Progenitor cell of endocrine pancreas (in vitro differentiated cells): ENCODE results near the gene ACO2. TPM values are rescaled to one million over a fixed set of nuclear protein-coding genes. Genes with fewer than 3 reads are reported as not detected.

Experiments used
- DNase-seq: peaks from one replicate; pipeline ENCODE4 v3.0.0; 2021; ENCODE audit warnings: low spot score; ENCODE audit not compliant: unreplicated experiment
- H3K27ac Mint-ChIP-seq: 2 replicates; pipeline ENCODE4 v1.8.0; 2021; ENCODE audit warnings: mild to moderate bottlenecking, moderate library complexity, mixed read lengths
- H3K27me3 Mint-ChIP-seq: 2 replicates; pipeline ENCODE4 v1.8.0; 2021; ENCODE audit warnings: mixed read lengths
- H3K36me3 Mint-ChIP-seq: 2 replicates; pipeline ENCODE4 v1.8.0; 2022; ENCODE audit warnings: mixed read lengths; ENCODE audit not compliant: insufficient read depth
- H3K4me1 Mint-ChIP-seq: 2 replicates; pipeline ENCODE4 v1.8.0; 2021; ENCODE audit warnings: low read depth, mixed read lengths
- H3K4me3 Mint-ChIP-seq: 2 replicates; pipeline ENCODE4 v1.8.0; 2021; ENCODE audit warnings: low read depth, mild to moderate bottlenecking, moderate library complexity, mixed read lengths
- H3K9me3 Mint-ChIP-seq: 2 replicates; pipeline ENCODE4 v1.8.0; 2021; ENCODE audit warnings: low read depth, mixed read lengths
- CTCF ChIP-seq: fragments of 200-600 bp; sonication (generic); IDR thresholded peaks from one replicate; pipeline ENCODE4 v1.5.0; 2021; ENCODE audit warnings: antibody characterized with exemption, mild to moderate bottlenecking; ENCODE audit not compliant: unreplicated experiment
- total RNA-seq: library from RNA; stranded (reverse); gene quantifications from 2 replicates; pipeline ENCODE4 v1.2.1, GENCODE V29; 2021

The ACO2 gene
- total RNA-seq, 1 donor from 2014 or later: 67.4 TPM

- peaks cover 22% of the 10 kb centered on the region for H3K36me3 Mint-ChIP-seq
- peak overlapping the region; percentile 20 for H3K27ac Mint-ChIP-seq
- no peaks in the 10 kb centered on the region for H3K9me3 Mint-ChIP-seq
- TF ChIP-seq CTCF: no peak
- no peaks in the 10 kb centered on the region for H3K27me3 Mint-ChIP-seq
- no peak overlapping the region for H3K4me3 Mint-ChIP-seq
- no peak for DNase-seq
- H3K4me1 Mint-ChIP-seq: no peaks in the 10 kb centered on the region
Observed at GRCh38 chr22:41461901-41462300, 7.0 kb upstream of the ACO2 start.

GRCh38 chr22:41469218-41469851 lies 418 bp downstream of the ACO2 start:
- peaks cover 24% of the 10 kb centered on the region for H3K4me1 Mint-ChIP-seq
- TF ChIP-seq CTCF: no peak
- peak overlapping the region; percentile 95 for H3K4me3 Mint-ChIP-seq
- no peak for DNase-seq
- peak overlapping the region; percentile 100 for H3K27ac Mint-ChIP-seq
- H3K9me3 Mint-ChIP-seq: no peaks in the 10 kb centered on the region
- no peaks in the 10 kb centered on the region for H3K27me3 Mint-ChIP-seq
- H3K36me3 Mint-ChIP-seq: peaks cover 10% of the 10 kb centered on the region

- TF ChIP-seq CTCF: no peak
- peaks cover 24% of the 10 kb centered on the region for H3K4me1 Mint-ChIP-seq
- peaks cover 5% of the 10 kb centered on the region for H3K36me3 Mint-ChIP-seq
- peak overlapping the region; percentile 95 for H3K4me3 Mint-ChIP-seq
- DNase-seq: no peak
- peak overlapping the region; percentile 52 for H3K27ac Mint-ChIP-seq
- no peaks in the 10 kb centered on the region for H3K27me3 Mint-ChIP-seq
- no peaks in the 10 kb centered on the region for H3K9me3 Mint-ChIP-seq
Observed at GRCh38 chr22:41470886-41471285, 2.0 kb downstream of the ACO2 start.

GRCh38 chr22:41471568-41471967 lies 2.7 kb downstream of the ACO2 start:
- no peak overlapping the region for H3K27ac Mint-ChIP-seq

GRCh38 chr22:41474872-41475451 lies 6.0 kb downstream of the ACO2 start:
- H3K27ac Mint-ChIP-seq: no peak overlapping the region
- H3K27me3 Mint-ChIP-seq: no peaks in the 10 kb centered on the region
- DNase-seq: no peak
- TF ChIP-seq CTCF: no peak
- H3K4me3 Mint-ChIP-seq: no peak overlapping the region
- H3K36me3 Mint-ChIP-seq: no peaks in the 10 kb centered on the region
- peaks cover 3% of the 10 kb centered on the region for H3K4me1 Mint-ChIP-seq
- no peaks in the 10 kb centered on the region for H3K9me3 Mint-ChIP-seq

More at GRCh38 chr22:41471568-41471967, 2.7 kb downstream of the ACO2 start:
- peaks cover 5% of the 10 kb centered on the region for H3K36me3 Mint-ChIP-seq
- no peaks in the 10 kb centered on the region for H3K9me3 Mint-ChIP-seq
- H3K4me3 Mint-ChIP-seq: no peak overlapping the region
- DNase-seq: no peak
- peaks cover 24% of the 10 kb centered on the region for H3K4me1 Mint-ChIP-seq
- TF ChIP-seq CTCF: no peak
- H3K27me3 Mint-ChIP-seq: no peaks in the 10 kb centered on the region
